ENCODE results near the gene IL18BP. TPM values are rescaled to one million over a fixed set of nuclear protein-coding genes. Genes with fewer than 3 reads are reported as not detected.

Gene IL18BP
- total and polyA plus RNA-seq, 2 donors, result 2.0 to 10.8 TPM

- no peaks in the 10 kb centered on the region for H3K27me3 ChIP-seq (ENCODE audit: control insufficient read depth in 2 of 2, insufficient read depth in 1 of 2, low read length in 1 of 2)
- H3K4me1 ChIP-seq (ENCODE audit: control insufficient read depth in 2 of 2, insufficient read depth in 2 of 2, low read length in 2 of 2), result no peaks in the 10 kb centered on the region
- no peaks in the 10 kb centered on the region for H3K9me3 ChIP-seq (ENCODE audit: control insufficient read depth in 2 of 2, insufficient read depth in 1 of 2, low read length in 1 of 2)
- H3K36me3 ChIP-seq (ENCODE audit: control insufficient read depth in 2 of 2, insufficient read depth in 2 of 2, low read length in 1 of 2), result peaks cover 15 to 22% of the 10 kb centered on the region in 2 donors
- H3K4me3 ChIP-seq (ENCODE audit: low read length in 2 of 2), result no peak overlapping the region
- peak in 1 of 9 donors; percentile 32 for DNase-seq (ENCODE audit: low read depth in 6 of 9, low spot score in 9 of 9)
- WGBS, result 71% methylated on average over 3 of the region's 3 CpGs
- H3K27ac ChIP-seq (ENCODE audit: low read depth in 1 of 2, low read length in 1 of 2), result no peak overlapping the region
Observed at GRCh38 chr11:71991494-71991893, 7.2 kb upstream of the IL18BP start.

DNA sequence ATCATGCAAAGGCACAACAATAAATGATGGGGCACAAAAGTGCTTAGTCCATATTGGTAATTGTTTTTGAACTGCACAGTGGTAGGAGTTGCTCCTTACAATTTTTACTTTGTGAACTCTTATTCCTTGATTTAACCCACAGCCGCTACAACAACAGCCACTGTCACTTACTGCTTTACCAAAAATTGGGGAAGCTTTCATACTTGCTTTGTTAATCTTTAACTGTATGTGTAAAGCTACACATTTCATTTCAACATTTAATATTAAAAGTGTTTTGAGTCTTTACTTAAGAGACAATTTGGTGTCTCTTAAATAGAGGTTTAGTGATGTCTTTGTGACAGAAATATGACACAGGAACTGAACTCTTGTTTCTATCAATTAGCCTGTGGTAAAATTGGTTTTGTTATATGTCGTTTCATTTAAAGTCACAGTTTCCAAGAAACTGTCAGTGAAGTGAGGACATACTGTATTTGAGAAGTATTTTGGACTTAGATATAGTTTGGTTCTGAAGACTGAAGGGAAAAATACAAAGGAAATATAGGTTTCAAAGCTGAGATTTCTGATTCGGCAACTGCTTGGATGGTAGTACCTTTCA is 6.5 kb upstream of the IL18BP start:
- no peak for DNase-seq (ENCODE audit: low read depth in 6 of 9, low spot score in 9 of 9)
- Histone ChIP-seq H3K27ac (ENCODE audit: low read depth in 1 of 2, low read length in 1 of 2) (no peak overlapping the region), H3K4me1 (ENCODE audit: control insufficient read depth in 2 of 2, insufficient read depth in 2 of 2, low read length in 2 of 2) (no peaks in the 10 kb centered on the region), H3K9me3 (ENCODE audit: control insufficient read depth in 2 of 2, insufficient read depth in 1 of 2, low read length in 1 of 2) (no peaks in the 10 kb centered on the region), H3K4me3 (ENCODE audit: low read length in 2 of 2) (no peak overlapping the region), H3K36me3 (ENCODE audit: control insufficient read depth in 2 of 2, insufficient read depth in 2 of 2, low read length in 1 of 2) (peaks cover 15 to 22% of the 10 kb centered on the region in 2 donors), H3K27me3 (ENCODE audit: control insufficient read depth in 2 of 2, insufficient read depth in 1 of 2, low read length in 1 of 2) (no peaks in the 10 kb centered on the region)
- 94% methylated on average over 3 of the region's 3 CpGs for WGBS

DNA sequence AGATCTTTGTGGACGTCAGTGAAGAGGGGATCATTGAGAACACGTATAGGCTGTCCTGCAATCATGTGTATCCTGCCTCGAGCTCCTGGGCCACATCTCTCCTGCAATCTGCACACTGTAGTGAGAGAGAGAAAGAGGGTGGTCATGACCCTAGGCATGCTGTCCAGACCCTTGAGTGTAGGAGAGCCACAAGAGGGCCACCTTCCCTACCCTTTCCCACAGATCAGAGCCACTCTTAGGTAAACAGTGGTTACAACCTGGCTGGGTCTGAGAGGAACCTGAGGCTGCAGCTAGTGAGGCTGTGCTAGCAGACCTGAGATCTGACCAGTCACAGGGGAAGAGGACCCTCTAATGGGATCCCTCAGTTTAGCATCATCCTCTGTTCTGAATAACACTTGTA is 3.9 kb upstream of the IL18BP start:
- no peak for DNase-seq (ENCODE audit: low read depth in 6 of 9, low spot score in 9 of 9)
- Histone ChIP-seq H3K27ac (ENCODE audit: low read depth in 1 of 2, low read length in 1 of 2) (no peak overlapping the region), H3K9me3 (ENCODE audit: control insufficient read depth in 2 of 2, insufficient read depth in 1 of 2, low read length in 1 of 2) (no peaks in the 10 kb centered on the region), H3K4me1 (ENCODE audit: control insufficient read depth in 2 of 2, insufficient read depth in 2 of 2, low read length in 2 of 2) (peaks cover 0 to 17% of the 10 kb centered on the region in 2 donors), H3K4me3 (ENCODE audit: low read length in 2 of 2) (no peak overlapping the region), H3K36me3 (ENCODE audit: control insufficient read depth in 2 of 2, insufficient read depth in 2 of 2, low read length in 1 of 2) (peaks cover 14 to 17% of the 10 kb centered on the region in 2 donors), H3K27me3 (ENCODE audit: control insufficient read depth in 2 of 2, insufficient read depth in 1 of 2, low read length in 1 of 2) (no peaks in the 10 kb centered on the region)
- WGBS, result 99% methylated on average over 3 of the region's 3 CpGs

DNA sequence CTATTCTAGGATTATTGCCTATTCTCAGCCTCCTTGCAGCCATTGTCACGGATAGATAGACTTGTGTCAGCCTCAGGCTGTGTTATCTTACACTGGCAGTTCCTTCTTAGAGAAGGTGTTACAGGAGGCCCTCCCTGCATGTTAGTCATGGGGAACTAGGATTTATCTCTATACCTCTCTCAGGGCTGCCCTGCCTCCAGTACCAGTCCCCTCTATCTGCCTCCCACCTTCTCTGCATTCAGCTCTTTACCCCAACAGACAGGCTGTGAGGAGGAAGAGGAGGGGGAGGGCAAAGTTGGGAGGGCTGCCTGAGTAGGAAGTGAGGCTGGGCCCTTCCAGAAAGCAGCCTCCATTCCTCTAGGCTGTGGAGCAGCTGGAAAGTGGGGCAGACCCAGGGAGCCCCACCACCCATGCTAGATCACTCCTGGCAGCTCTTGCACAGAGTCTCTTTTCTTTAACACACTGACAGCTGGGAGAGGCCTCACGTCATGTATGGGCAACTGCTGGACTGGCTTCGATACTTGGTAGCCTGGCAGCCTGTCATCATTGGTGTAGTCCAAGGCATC is 2.9 kb upstream of the IL18BP start:
- Histone ChIP-seq H3K27me3 (ENCODE audit: control insufficient read depth in 2 of 2, insufficient read depth in 1 of 2, low read length in 1 of 2) (no peaks in the 10 kb centered on the region), H3K9me3 (ENCODE audit: control insufficient read depth in 2 of 2, insufficient read depth in 1 of 2, low read length in 1 of 2) (no peaks in the 10 kb centered on the region), H3K4me1 (ENCODE audit: control insufficient read depth in 2 of 2, insufficient read depth in 2 of 2, low read length in 2 of 2) (peaks cover 0 to 18% of the 10 kb centered on the region in 2 donors), H3K36me3 (ENCODE audit: control insufficient read depth in 2 of 2, insufficient read depth in 2 of 2, low read length in 1 of 2) (peaks cover 9 to 10% of the 10 kb centered on the region in 2 donors), H3K4me3 (ENCODE audit: low read length in 2 of 2) (no peak overlapping the region), H3K27ac (ENCODE audit: low read depth in 1 of 2, low read length in 1 of 2) (no peak overlapping the region)
- WGBS, result over 99% methylated on average over 3 of the region's 3 CpGs
- no peak for DNase-seq (ENCODE audit: low read depth in 6 of 9, low spot score in 9 of 9)

- H3K4me3 ChIP-seq (ENCODE audit: low read length in 2 of 2), result no peak overlapping the region
- peaks cover 10 to 14% of the 10 kb centered on the region in 2 donors for H3K36me3 ChIP-seq (ENCODE audit: control insufficient read depth in 2 of 2, insufficient read depth in 2 of 2, low read length in 1 of 2)
- H3K9me3 ChIP-seq (ENCODE audit: control insufficient read depth in 2 of 2, insufficient read depth in 1 of 2, low read length in 1 of 2), result no peaks in the 10 kb centered on the region
- WGBS, result 93% methylated on average over 4 of the region's 4 CpGs
- H3K27ac ChIP-seq (ENCODE audit: low read depth in 1 of 2, low read length in 1 of 2), result no peak overlapping the region
- no peaks in the 10 kb centered on the region for H3K27me3 ChIP-seq (ENCODE audit: control insufficient read depth in 2 of 2, insufficient read depth in 1 of 2, low read length in 1 of 2)
- H3K4me1 ChIP-seq (ENCODE audit: control insufficient read depth in 2 of 2, insufficient read depth in 2 of 2, low read length in 2 of 2), result peaks cover 0 to 18% of the 10 kb centered on the region in 2 donors
- no peak for DNase-seq (ENCODE audit: low read depth in 6 of 9, low spot score in 9 of 9)
Observed at GRCh38 chr11:71996517-71996916, 2.2 kb upstream of the IL18BP start.

DNA sequence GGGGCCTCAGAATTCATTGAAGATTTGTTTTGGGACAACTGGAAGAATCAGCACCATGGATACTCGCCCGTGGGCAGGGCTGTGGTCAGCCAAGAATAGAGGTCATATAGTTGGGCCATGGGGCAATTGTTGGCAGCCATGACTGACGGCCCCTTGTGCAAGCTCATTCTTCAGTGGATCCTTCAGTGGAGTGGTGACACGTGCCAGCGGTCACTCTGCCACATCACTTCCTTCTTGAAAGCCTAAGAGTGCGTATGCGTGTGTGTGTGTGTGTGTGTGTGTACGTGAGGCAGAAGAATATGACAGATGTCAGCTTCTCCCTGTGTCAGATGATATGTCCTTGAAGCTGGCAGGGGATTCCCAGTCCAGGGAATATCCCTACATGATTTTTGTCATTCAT is 1.8 kb upstream of the IL18BP start:
- Histone ChIP-seq H3K27me3 (ENCODE audit: control insufficient read depth in 2 of 2, insufficient read depth in 1 of 2, low read length in 1 of 2) (no peaks in the 10 kb centered on the region), H3K4me3 (ENCODE audit: low read length in 2 of 2) (no peak overlapping the region), H3K4me1 (ENCODE audit: control insufficient read depth in 2 of 2, insufficient read depth in 2 of 2, low read length in 2 of 2) (peaks cover 0 to 18% of the 10 kb centered on the region in 2 donors), H3K27ac (ENCODE audit: low read depth in 1 of 2, low read length in 1 of 2) (no peak overlapping the region), H3K36me3 (ENCODE audit: control insufficient read depth in 2 of 2, insufficient read depth in 2 of 2, low read length in 1 of 2) (peaks cover 14 to 16% of the 10 kb centered on the region in 2 donors), H3K9me3 (ENCODE audit: control insufficient read depth in 2 of 2, insufficient read depth in 1 of 2, low read length in 1 of 2) (no peaks in the 10 kb centered on the region)
- 92% methylated on average over 8 of the region's 8 CpGs for WGBS
- peak in 1 of 9 donors; percentile 25 for DNase-seq (ENCODE audit: low read depth in 6 of 9, low spot score in 9 of 9)

- no peak overlapping the region for H3K27ac ChIP-seq (ENCODE audit: low read depth in 1 of 2, low read length in 1 of 2)
- no peak overlapping the region for H3K4me3 ChIP-seq (ENCODE audit: low read length in 2 of 2)
- peaks cover 0 to 18% of the 10 kb centered on the region in 2 donors for H3K4me1 ChIP-seq (ENCODE audit: control insufficient read depth in 2 of 2, insufficient read depth in 2 of 2, low read length in 2 of 2)
- no peaks in the 10 kb centered on the region for H3K27me3 ChIP-seq (ENCODE audit: control insufficient read depth in 2 of 2, insufficient read depth in 1 of 2, low read length in 1 of 2)
- WGBS, result 93% methylated on average over 3 of the region's 3 CpGs
- peaks cover 20 to 22% of the 10 kb centered on the region in 2 donors for H3K36me3 ChIP-seq (ENCODE audit: control insufficient read depth in 2 of 2, insufficient read depth in 2 of 2, low read length in 1 of 2)
- DNase-seq (ENCODE audit: low read depth in 6 of 9, low spot score in 9 of 9), result no peak
- H3K9me3 ChIP-seq (ENCODE audit: control insufficient read depth in 2 of 2, insufficient read depth in 1 of 2, low read length in 1 of 2), result no peaks in the 10 kb centered on the region
Observed at GRCh38 chr11:71997594-71997993, 1.1 kb upstream of the IL18BP start.

DNA sequence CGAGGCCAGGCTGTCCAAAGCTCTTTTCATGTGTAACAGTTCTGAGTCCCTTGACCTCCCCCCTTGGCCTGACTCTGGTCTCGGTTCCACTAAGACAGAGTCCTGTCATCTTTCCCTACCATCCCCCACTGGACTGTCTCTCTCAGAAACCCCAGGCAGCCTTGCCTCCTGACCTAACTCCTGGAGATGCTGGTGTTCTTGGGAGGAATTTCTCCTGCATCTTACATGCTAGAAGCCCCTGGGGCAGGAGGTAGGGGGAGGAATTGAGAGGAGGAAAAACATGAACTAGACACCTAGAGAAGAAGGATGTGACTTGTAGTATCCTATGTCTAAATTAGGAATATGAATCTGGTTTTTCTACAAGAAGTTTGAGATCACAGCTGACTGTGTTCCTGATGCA is 648 bp upstream of the IL18BP start:
- DNase-seq (ENCODE audit: low read depth in 6 of 9, low spot score in 9 of 9), result no peak
- Histone ChIP-seq H3K9me3 (ENCODE audit: control insufficient read depth in 2 of 2, insufficient read depth in 1 of 2, low read length in 1 of 2) (no peaks in the 10 kb centered on the region), H3K4me1 (ENCODE audit: control insufficient read depth in 2 of 2, insufficient read depth in 2 of 2, low read length in 2 of 2) (peaks cover 0 to 18% of the 10 kb centered on the region in 2 donors), H3K27me3 (ENCODE audit: control insufficient read depth in 2 of 2, insufficient read depth in 1 of 2, low read length in 1 of 2) (no peaks in the 10 kb centered on the region), H3K4me3 (ENCODE audit: low read length in 2 of 2) (no peak overlapping the region), H3K27ac (ENCODE audit: low read depth in 1 of 2, low read length in 1 of 2) (no peak overlapping the region), H3K36me3 (ENCODE audit: control insufficient read depth in 2 of 2, insufficient read depth in 2 of 2, low read length in 1 of 2) (peaks cover 25 to 27% of the 10 kb centered on the region in 2 donors)
- WGBS, result 94% methylated on average over 2 of the region's 2 CpGs

- Histone ChIP-seq H3K4me1 (ENCODE audit: control insufficient read depth in 2 of 2, insufficient read depth in 2 of 2, low read length in 2 of 2) (peaks cover 0 to 18% of the 10 kb centered on the region in 2 donors), H3K27ac (ENCODE audit: low read depth in 1 of 2, low read length in 1 of 2) (peak overlapping the region in 1 of 2 donors; percentile 58), H3K9me3 (ENCODE audit: control insufficient read depth in 2 of 2, insufficient read depth in 1 of 2, low read length in 1 of 2) (no peaks in the 10 kb centered on the region), H3K27me3 (ENCODE audit: control insufficient read depth in 2 of 2, insufficient read depth in 1 of 2, low read length in 1 of 2) (no peaks in the 10 kb centered on the region), H3K36me3 (ENCODE audit: control insufficient read depth in 2 of 2, insufficient read depth in 2 of 2, low read length in 1 of 2) (peaks cover 38 to 40% of the 10 kb centered on the region in 2 donors), H3K4me3 (ENCODE audit: low read length in 2 of 2) (no peak overlapping the region)
- WGBS, result 82% methylated on average over 2 of the region's 2 CpGs
- no peak for DNase-seq (ENCODE audit: low read depth in 6 of 9, low spot score in 9 of 9)
Observed at GRCh38 chr11:71999362-71999761, 653 bp downstream of the IL18BP start.
